CD14-positive monocyte (primary cell): ENCODE data around the gene PRKAR1A. TPM values are rescaled to one million over a fixed set of nuclear protein-coding genes. Genes with fewer than 3 reads are reported as not detected.
A peak's percentile ranks its signal among the peaks of the same experiment; 100 is the strongest.
"Not testable (repeated sequence)": the region's sequence is repeated elsewhere in the genome, so short reads cannot be mapped to it uniquely, and the experiment has no call there.

Experiments
- DNase-seq, 3 donors: peaks; one replicate each; pipeline ENCODE4 v3.0.0-alpha.2; 2011 to 2022
- H2AFZ ChIP-seq: 2 replicates; pipeline ENCODE4 v1.6.0; 2012; ENCODE audit warnings: mild to moderate bottlenecking, low read depth, low read length, inconsistent platforms; ENCODE audit not compliant: insufficient read depth, poor library complexity, severe bottlenecking
- H3K27ac ChIP-seq, 2 donors: 1 replicate in 1 of 2; 2 replicates in 1 of 2; pipeline ENCODE4 v1.5.1; 2012 to 2013; ENCODE audit warnings: low read length in 2 of 2, control low read depth in 1 of 2, inconsistent platforms in 1 of 2, low read depth in 1 of 2, mild to moderate bottlenecking in 1 of 2
- H3K27me3 ChIP-seq, 2 donors: one replicate each; pipeline versions ENCODE4 v1.6.0 to v1.6.1; 2011 to 2013; ENCODE audit warnings: low read length in 2 of 2; ENCODE audit not compliant: control insufficient read depth in 2 of 2, insufficient read depth in 2 of 2
- H3K36me3 ChIP-seq, 2 donors: replicated peaks in 1 of 2; 1 replicate in 1 of 2; 2 replicates in 1 of 2; pipeline versions ENCODE4 v1.5.1 to v1.6.1; 2012 to 2013; ENCODE audit warnings: low read length in 2 of 2, control low read depth in 1 of 2, inconsistent platforms in 1 of 2, mild to moderate bottlenecking in 1 of 2; ENCODE audit not compliant: insufficient read depth in 2 of 2, control insufficient read depth in 1 of 2
- H3K4me1 ChIP-seq, 2 donors: 1 replicate in 1 of 2; 2 replicates in 1 of 2; pipeline versions ENCODE4 v1.5.1 to v1.6.1; 2012 to 2013; ENCODE audit warnings: low read length in 2 of 2, control low read depth in 1 of 2, inconsistent platforms in 1 of 2, mild to moderate bottlenecking in 1 of 2, moderate library complexity in 1 of 2; ENCODE audit not compliant: insufficient read depth in 2 of 2, control insufficient read depth in 1 of 2
- H3K4me2 ChIP-seq: replicated peaks from 2 replicates; pipeline ENCODE3; 2012; ENCODE audit warnings: low read length, moderate library complexity, mild to moderate bottlenecking; ENCODE audit not compliant: poor library complexity, severe bottlenecking; ENCODE audit errors: extremely low read depth
- H3K4me3 ChIP-seq, 3 experiments: fragments of 200-600 bp in 1 of 3; sonication (generic) in 1 of 3; replicated peaks in 1 of 3; 1 replicate in 2 of 3; 2 replicates in 1 of 3; pipeline ENCODE4 v1.5.1; 2011 to 2013; ENCODE audit warnings: low read length in 3 of 3, mild to moderate bottlenecking in 3 of 3, control low read depth in 2 of 3, low read depth in 2 of 3, inconsistent platforms in 1 of 3, moderate library complexity in 1 of 3
- H3K79me2 ChIP-seq: 2 replicates; pipeline ENCODE4 v1.6.0; 2012; ENCODE audit warnings: mild to moderate bottlenecking, control low read depth, inconsistent platforms, low read length, moderate library complexity; ENCODE audit not compliant: insufficient read depth
- H3K9ac ChIP-seq: 2 replicates; pipeline ENCODE4 v1.6.0; 2017; ENCODE audit warnings: low read length, mild to moderate bottlenecking; ENCODE audit not compliant: insufficient read depth, poor library complexity, severe bottlenecking
- H3K9me3 ChIP-seq, 2 donors: replicated peaks in 1 of 2; 1 replicate in 1 of 2; 2 replicates in 1 of 2; pipeline versions ENCODE4 v1.5.1 to v1.6.1; 2012 to 2013; ENCODE audit warnings: low read length in 2 of 2, control low read depth in 1 of 2; ENCODE audit not compliant: control insufficient read depth in 1 of 2, insufficient read depth in 1 of 2
- H4K20me1 ChIP-seq: 2 replicates; pipeline ENCODE4 v1.6.0; 2012; ENCODE audit warnings: mild to moderate bottlenecking, low read length, control low read depth, moderate library complexity; ENCODE audit not compliant: insufficient read depth
- H3K27ac Mint-ChIP-seq, 7 donors: one replicate each; pipeline ENCODE4 v1.8.0; 2020; ENCODE audit warnings: mild to moderate bottlenecking in 7 of 7, mixed read lengths in 7 of 7, moderate library complexity in 6 of 7, inconsistent platforms in 2 of 7
- H3K27me3 Mint-ChIP-seq, 3 donors: one replicate each; pipeline ENCODE4 v1.8.0; 2021 to 2022; ENCODE audit warnings: low read depth in 3 of 3, mild to moderate bottlenecking in 3 of 3, mixed read lengths in 3 of 3, moderate library complexity in 3 of 3, inconsistent platforms in 1 of 3
- H3K36me3 Mint-ChIP-seq, 2 donors: one replicate each; pipeline ENCODE4 v1.8.0; 2020; ENCODE audit warnings: mixed read lengths in 2 of 2, inconsistent platforms in 1 of 2, mild to moderate bottlenecking in 1 of 2
- H3K4me1 Mint-ChIP-seq: one replicate; pipeline ENCODE4 v1.8.0; 2020; ENCODE audit warnings: mild to moderate bottlenecking, mixed read lengths
- H3K4me3 Mint-ChIP-seq, 2 donors: one replicate each; pipeline ENCODE4 v1.8.0; 2020; ENCODE audit warnings: mild to moderate bottlenecking in 2 of 2, mixed read lengths in 2 of 2, moderate library complexity in 1 of 2
- H3K9me3 Mint-ChIP-seq, 7 donors: one replicate each; pipeline ENCODE4 v1.8.0; 2020 to 2022; ENCODE audit warnings: mixed read lengths in 7 of 7, mild to moderate bottlenecking in 6 of 7, moderate library complexity in 6 of 7, inconsistent platforms in 2 of 7
- CTCF ChIP-seq: fragments of 200-600 bp; IDR thresholded peaks from one replicate; pipeline ENCODE4 v1.8.0; 2022; ENCODE audit warnings: antibody characterized with exemption, mild to moderate bottlenecking
- WGBS: methylation state at CpG from one replicate; pipeline ENCODE4 v1.1.5; 2013; ENCODE audit warnings: missing lambda C conversion rate; ENCODE audit not compliant: insufficient coverage; 5-methylcytosine and 5-hydroxymethylcytosine counted together
- intact Hi-C, 2 donors: fragments of 100-400 bp; cut with micrococcal nuclease; formaldehyde crosslinking; loops; one replicate each; pipeline versions ENCODE4 v1.15.0 to v1.15.1; 2023
- polyA plus RNA-seq, 3 donors: library from polyadenylated mRNA; depleted of rRNA in 1 of 3; unstranded in 2 of 3; stranded (reverse) in 1 of 3; fragments of 300-500 nt in 2 of 3; fragments of >200 nt in 1 of 3; fragmentation: Illumina TruSeq in 2 of 3; gene quantifications; 1 replicate in 2 of 3; 2 replicates in 1 of 3; pipeline ENCODE4 v1.2.3, GENCODE V29; 2012 to 2021

The PRKAR1A gene
- polyA plus RNA-seq, 3 donors = 91.9 to 436 (median 300) TPM

GRCh38 chr17:68581863-68582645 lies 69.8 kb downstream of the PRKAR1A start:
- no peak for TF ChIP-seq CTCF
- no peaks in the 10 kb centered on the region for H3K36me3 ChIP-seq
- no peak overlapping the region for H3K27ac ChIP-seq
- Mint-ChIP-seq H3K27me3 (peaks cover 9 to 15% (median 10%) of the 10 kb centered on the region in 3 donors), H3K36me3 (peaks cover 3 to 4% of the 10 kb centered on the region in 2 donors), H3K4me3 (peak overlapping the region in 1 of 2 donors; percentile 22), H3K4me1 (peaks cover 31% of the 10 kb centered on the region), H3K27ac (peak overlapping the region in 2 of 7 donors; percentile 17 to 39), H3K9me3 (peaks cover 0 to 11% (median 4%) of the 10 kb centered on the region in 7 donors)
- intact Hi-C loops = no loop called here
- peaks cover 17 to 22% of the 10 kb centered on the region in 2 donors for H3K4me1 ChIP-seq
- 100% methylated on average over 5 of the region's 9 CpGs for WGBS
- DNase-seq = no peak
- H2AFZ ChIP-seq = no peak overlapping the region
- no peak overlapping the region for H3K4me3 ChIP-seq
- no peak overlapping the region for H3K9ac ChIP-seq
- H3K9me3 ChIP-seq = no peaks in the 10 kb centered on the region
- no peaks in the 10 kb centered on the region for H4K20me1 ChIP-seq
- no peaks in the 10 kb centered on the region for H3K27me3 ChIP-seq
- H3K4me2 ChIP-seq = no peak overlapping the region
- no peaks in the 10 kb centered on the region for H3K79me2 ChIP-seq

- Mint-ChIP-seq H3K9me3 (peaks cover 0 to 12% (median 4%) of the 10 kb centered on the region in 7 donors), H3K27me3 (peaks cover 9 to 15% (median 10%) of the 10 kb centered on the region in 3 donors), H3K4me1 (peaks cover 31% of the 10 kb centered on the region)
- H3K9ac ChIP-seq, H3K4me2 ChIP-seq, H3K4me3 ChIP-seq, H3K36me3 ChIP-seq, intact Hi-C loops, H3K4me3 Mint-ChIP-seq, H4K20me1 ChIP-seq, H3K36me3 Mint-ChIP-seq, H3K9me3 ChIP-seq, H3K27me3 ChIP-seq, DNase-seq, H3K27ac ChIP-seq, H2AFZ ChIP-seq, H3K27ac Mint-ChIP-seq, H3K79me2 ChIP-seq: not testable (repeated sequence)
- WGBS = no CpG with 5 or more reads among the region's 6 CpGs
- peaks cover 17 to 22% of the 10 kb centered on the region in 2 donors for H3K4me1 ChIP-seq
Observed at GRCh38 chr17:68582867-68583266, 70.6 kb downstream of the PRKAR1A start.
